NCI-H146 treated with DMSO at 0.1 percent for 48 hours (cell line): ENCODE measurements around the gene STH.
"Not testable (repeated sequence)": the region's sequence is repeated elsewhere in the genome, so short reads cannot be mapped to it uniquely, and the experiment has no call there.

ENCODE experiments used
- DNase-seq: peaks from one replicate; lab custom pipeline; 2025; ENCODE audit not compliant: unreplicated experiment; lab: John Stamatoyannopoulos, UW

Gene STH

GRCh38 chr17:45998987-45999899 lies at the start of gene STH:
STH (plus strand) TSS chr17:45999250; CDS start chr17:45999280, 30 bp downstream.
- no peak for DNase-seq

DNA sequence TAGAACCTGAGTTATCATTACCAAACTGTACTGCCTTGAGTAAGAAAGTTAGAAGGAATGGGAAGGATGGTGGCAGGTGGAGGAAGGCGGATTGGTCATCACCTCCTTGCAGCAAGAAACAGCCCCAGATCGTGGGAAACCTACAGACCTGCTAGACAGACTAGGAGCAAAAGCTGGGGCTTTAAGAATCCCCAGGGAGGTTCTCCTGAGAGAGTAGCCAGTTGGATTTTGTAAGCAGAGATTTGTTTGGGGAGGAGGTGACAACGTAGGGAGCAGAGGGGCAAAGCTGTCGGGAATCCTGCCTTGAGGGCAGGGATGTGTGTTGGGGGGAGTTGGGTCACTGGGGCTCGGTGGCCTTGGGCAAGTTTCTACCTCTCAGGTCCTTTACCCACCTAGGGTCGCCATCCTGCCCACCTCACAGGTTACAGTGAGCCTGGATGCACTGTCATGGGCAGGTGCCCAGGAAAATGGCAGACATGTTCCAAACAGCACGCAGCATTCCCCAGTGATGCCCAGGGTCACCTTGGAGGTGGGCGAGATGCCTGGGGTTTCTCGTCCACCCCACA lies 49.2 kb upstream of the STH start:
- no peak for DNase-seq

GRCh38 chr17:45950888-45951287 lies 48.2 kb upstream of the STH start:
- no peak for DNase-seq

- DNase-seq: no peak
Observed at GRCh38 chr17:45951403-45951802, 47.6 kb upstream of the STH start.

DNA sequence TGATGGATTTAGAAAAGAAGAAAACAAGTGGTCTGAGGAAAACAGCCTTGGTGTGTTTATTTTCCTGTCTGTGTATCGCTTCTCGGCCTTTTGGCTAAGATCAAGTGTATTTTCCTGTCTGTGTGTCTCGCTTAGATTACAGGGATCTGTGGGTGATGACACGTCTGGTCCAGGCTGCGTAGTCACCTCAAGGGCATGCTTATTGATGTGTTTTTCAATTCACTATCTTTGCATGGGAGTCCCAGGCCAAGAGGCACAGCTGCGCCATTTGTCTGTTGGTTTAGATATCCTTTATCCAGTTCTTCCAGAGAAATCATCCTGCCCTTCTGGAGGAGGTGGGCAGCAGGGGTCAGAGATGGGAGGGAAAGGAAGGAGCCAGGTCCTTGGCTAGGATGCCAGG lies 47.1 kb upstream of the STH start:
- no peak for DNase-seq

GRCh38 chr17:45952814-45953320 lies 46.2 kb upstream of the STH start:
- no peak for DNase-seq

DNA sequence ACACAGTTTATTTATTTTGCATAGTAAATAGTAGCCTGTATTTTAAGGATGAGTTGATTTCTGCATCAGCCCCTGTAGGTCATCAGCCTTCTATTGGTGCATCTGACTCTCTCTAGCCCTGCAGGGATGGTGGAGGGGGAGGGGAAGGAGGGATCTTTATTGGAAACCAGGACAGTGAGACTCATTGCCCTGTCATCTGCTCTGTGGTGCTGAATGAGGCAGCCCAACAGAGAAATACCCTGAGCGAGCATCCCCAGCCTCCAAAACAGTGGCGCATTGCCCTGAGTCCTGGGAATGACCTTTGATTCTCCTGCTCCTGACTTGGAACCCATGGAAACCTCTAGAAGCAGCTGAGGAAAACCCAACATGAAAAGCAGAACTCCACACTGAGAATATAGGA lies 45.5 kb upstream of the STH start:
- no peak for DNase-seq

DNA sequence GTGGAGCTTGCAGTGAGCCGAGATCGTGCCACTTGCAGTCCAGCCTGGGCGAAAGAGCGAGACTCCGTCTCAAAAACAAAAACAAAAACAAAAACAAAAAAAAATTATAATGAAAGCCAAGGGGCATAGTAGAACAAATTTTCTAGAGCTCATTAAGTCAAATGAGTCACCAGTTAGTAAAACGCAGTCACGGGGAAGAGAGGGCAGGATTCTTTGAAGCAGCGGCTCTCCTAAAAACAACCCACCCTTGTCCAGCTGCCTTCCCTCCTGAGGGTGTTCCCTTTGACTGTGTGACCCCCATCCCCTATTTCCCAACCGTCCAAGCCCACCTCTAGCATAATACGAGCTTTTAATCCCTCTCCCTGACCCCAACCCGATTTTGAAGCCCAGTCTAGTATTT lies 44.1 kb upstream of the STH start:
- no peak for DNase-seq

GRCh38 chr17:45955326-45955725 lies 43.7 kb upstream of the STH start:
- no peak for DNase-seq

DNA sequence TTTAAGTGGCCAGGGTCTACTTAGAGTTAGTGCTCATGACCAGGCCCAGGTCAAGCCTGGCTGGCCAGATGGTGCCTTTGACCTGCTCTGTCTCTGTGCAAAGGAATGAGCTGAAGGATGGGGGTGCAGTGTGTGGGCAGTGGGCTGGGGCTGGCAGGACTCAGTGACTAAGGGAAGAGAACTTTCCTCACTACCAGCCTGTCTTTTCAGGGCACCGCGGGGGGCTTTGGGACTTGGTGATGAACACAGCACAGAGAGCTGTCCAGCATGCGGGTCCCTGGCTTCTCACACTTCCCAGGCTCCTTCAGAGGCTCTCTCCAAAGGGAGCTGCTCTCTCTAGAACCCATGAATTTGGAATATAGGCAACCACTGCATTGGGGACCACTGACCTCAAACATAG lies 43.0 kb upstream of the STH start:
- DNase-seq: no peak

GRCh38 chr17:45956746-45957145 lies 42.3 kb upstream of the STH start:
- DNase-seq: not testable (repeated sequence)

GRCh38 chr17:45958307-45958706 lies 40.7 kb upstream of the STH start:
- no peak for DNase-seq

DNA sequence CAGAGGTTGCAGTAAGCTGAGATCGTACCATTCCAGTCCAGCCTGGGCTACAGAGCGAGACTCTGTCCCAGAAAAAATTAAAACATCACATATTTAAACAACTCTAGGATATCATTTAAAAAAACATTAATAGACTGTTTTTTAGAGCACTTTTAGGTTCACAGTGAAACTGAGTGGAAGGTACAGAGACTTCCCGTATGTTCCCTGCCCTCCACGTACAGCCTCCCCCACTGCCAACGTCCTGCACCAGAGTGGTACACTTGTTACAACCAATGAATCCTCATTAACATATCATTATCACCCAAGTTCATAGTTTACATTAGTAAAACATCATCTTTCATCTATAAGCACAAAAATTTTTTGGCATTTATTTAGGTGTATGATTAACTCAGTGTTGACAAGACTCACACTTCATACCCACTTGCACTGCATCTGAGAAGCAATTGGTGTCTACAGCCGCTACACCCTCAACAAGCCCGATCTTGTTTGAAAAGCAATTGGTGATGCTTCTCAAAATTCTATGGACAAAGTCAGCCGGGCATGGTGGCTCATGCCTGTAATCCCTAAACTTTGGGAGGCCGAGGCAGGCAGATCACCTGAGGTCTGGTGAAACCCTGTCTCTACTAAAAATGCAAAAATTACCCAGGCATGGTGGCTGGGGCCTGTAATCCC lies 39.9 kb upstream of the STH start:
- DNase-seq: no peak

GRCh38 chr17:45960311-45960710 lies 38.7 kb upstream of the STH start:
- DNase-seq: no peak

- DNase-seq: no peak
Observed at GRCh38 chr17:45961206-45961605, 37.8 kb upstream of the STH start.

DNA sequence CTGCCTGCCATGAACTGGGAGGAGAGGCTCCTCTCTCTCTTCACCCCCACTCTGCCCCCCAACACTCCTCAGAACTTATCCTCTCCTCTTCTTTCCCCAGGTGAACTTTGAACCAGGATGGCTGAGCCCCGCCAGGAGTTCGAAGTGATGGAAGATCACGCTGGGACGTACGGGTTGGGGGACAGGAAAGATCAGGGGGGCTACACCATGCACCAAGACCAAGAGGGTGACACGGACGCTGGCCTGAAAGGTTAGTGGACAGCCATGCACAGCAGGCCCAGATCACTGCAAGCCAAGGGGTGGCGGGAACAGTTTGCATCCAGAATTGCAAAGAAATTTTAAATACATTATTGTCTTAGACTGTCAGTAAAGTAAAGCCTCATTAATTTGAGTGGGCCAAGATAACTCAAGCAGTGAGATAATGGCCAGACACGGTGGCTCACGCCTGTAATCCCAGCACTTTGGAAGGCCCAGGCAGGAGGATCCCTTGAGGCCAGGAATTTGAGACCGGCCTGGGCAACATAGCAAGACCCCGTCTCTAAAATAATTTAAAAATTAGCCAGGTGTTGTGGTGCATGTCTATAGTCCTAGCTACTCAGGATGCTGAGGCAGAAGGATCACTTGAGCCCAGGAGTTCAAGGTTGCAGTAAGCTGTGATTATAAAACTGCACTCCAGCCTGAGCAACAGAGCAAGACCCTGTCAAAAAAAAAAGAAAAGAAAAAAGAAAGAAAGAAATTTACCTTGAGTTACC lies 36.7 kb upstream of the STH start:
- no peak for DNase-seq

DNA sequence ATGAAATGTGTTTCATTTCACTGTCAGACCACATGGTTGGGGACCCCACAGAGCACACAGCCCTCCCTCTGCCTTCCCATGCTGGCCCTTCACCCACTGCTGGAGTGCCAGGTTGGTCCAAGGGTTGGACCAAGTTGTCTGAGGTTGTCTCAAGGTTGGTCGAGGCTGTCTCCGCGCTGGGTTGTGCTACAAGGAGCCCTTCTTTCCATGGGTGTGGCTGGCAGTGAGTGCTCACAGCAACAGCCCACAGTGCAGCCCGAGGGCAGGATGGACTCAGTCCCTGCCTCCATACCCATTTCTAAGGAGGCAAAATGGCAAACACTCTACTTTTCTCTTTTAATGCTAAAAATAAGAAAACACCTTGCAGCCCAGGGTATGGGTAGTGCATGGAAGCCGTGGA lies 35.8 kb upstream of the STH start:
- no peak for DNase-seq

DNA sequence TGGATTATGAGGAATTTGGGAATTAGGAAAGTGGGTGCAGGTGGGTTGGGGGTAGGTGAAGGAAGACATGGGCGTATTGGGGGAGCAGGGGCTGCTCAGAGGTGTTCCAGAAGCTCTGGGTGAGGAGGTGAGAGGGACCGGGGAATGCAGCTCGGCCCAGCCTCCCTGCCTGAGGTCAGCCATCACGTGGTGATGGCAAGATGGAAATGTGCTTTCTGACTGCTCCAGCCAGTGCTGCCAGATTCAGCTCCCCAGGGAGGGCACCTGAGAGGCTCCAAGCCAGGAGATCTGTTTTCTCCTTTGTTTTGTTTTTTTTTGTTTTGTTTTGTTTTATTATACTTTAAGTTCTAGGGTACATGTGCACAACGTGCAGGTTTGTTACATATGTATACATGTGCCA lies 35.2 kb upstream of the STH start:
- DNase-seq: no peak

- DNase-seq: no peak
Observed at GRCh38 chr17:45964634-45965033, 34.4 kb upstream of the STH start.

DNA sequence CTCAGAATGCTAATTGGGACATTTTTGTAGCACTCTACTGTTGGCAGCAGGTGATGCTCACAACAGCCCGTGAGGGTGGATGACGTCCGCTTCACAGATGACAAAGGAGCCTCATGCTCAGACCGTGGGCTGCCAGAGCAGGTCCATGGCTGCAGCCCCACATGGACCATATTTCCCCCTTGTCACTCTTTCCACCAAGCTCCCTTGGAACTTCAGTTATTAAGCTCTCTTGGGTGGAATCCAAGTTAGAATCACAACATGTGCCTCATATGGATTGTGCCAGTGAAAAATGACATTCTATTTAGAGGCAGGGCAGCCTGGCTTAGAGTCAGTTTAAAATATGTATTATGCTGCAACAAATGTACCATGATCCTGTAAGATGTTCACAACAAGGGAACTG lies 33.2 kb upstream of the STH start:
- no peak for DNase-seq

DNA sequence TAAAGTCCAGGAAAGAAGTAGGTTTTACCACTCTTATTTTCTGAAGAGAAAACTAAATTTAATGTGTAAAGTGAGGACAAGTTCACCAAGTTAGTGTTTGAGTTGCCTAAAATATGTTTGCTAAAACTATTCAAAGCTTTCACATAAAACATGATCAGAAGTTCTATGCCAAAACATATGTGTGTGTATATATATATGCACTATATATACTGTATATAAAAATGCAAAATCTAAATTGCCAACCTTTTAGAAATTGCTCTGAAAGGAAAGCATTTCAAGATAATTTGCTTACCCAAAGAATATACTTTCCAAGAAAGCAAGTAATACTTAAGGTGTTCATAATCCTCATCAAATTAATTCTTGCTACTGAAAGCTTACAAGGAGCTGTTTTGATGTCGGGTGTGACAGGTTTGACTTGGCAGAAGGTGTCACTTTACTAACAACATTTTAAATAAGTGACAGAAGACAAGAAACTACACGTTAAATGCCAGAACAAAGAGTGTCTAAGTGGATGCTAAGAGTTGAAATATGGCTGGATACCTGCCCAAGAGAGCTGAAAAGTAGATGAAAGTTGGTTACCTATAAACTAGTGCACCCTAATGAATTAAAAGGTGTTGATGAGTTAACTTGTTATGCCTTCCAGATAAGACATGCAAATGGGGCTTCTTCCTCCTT lies 32.3 kb upstream of the STH start:
- DNase-seq: no peak
